Measurements from ENCODE around the gene MRPL58. TPM values are rescaled to one million over a fixed set of nuclear protein-coding genes. Genes with fewer than 3 reads are reported as not detected.
"Not testable (repeated sequence)": the region's sequence is repeated elsewhere in the genome, so short reads cannot be mapped to it uniquely, and the experiment has no call there.

MRPL58 gene
- total and polyA plus RNA-seq, 2 donors: 14.5 to 38.7 TPM

GRCh38 chr17:75034236-75034908 is 21.9 kb downstream of the MRPL58 start:
- peaks cover 3% of the 10 kb centered on the region for H3K36me3 ChIP-seq (ENCODE audit: insufficient read depth)
- under 1% methylated on average over 43 of the region's 43 CpGs for WGBS
- peak overlapping the region; percentile 88 for H3K27ac ChIP-seq (ENCODE audit: low read depth)

GRCh38 chr17:75036643-75037268 is 24.3 kb downstream of the MRPL58 start:
- Histone ChIP-seq H3K27ac (ENCODE audit: low read depth) (no peak overlapping the region), H3K36me3 (ENCODE audit: insufficient read depth) (peaks cover 5% of the 10 kb centered on the region), H3K4me3 (ENCODE audit: low read depth, low read length) (no peak overlapping the region), H3K4me1 (ENCODE audit: insufficient read depth) (no peaks in the 10 kb centered on the region)
- no peak for DNase-seq (ENCODE audit: extremely low spot score)
- WGBS: 57% methylated on average over 27 of the region's 27 CpGs

More at GRCh38 chr17:75034236-75034908, 21.9 kb downstream of the MRPL58 start:
- Histone ChIP-seq H3K4me1 (ENCODE audit: insufficient read depth) (no peaks in the 10 kb centered on the region), H3K4me3 (ENCODE audit: low read depth, low read length) (peak overlapping the region; percentile 57)
- peak; percentile 78 for DNase-seq (ENCODE audit: extremely low spot score)

DNA sequence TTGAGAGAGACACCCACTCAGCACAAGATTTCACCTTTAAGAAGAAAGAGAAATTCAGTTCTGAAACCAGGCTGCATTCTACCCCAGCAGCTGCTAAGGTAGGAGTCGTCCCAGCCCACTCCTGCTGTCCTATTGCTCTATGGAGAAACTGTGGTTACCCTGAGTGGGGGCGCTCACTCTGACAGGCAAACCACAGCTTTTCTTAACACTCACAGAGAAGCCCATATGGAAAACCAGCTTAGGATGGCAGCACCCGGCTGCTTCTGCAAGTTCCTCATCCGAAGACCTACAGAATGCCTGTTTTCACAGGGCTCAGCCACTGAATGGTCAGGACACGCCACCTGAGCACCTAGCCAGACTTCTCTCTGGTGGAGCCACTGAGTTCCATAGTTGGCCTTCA is 26.8 kb downstream of the MRPL58 start:
- no peak overlapping the region for H3K27ac ChIP-seq (ENCODE audit: low read depth)
- H3K4me3 ChIP-seq (ENCODE audit: low read depth, low read length): no peak overlapping the region
- H3K4me1 ChIP-seq (ENCODE audit: insufficient read depth): no peaks in the 10 kb centered on the region
- peaks cover 5% of the 10 kb centered on the region for H3K36me3 ChIP-seq (ENCODE audit: insufficient read depth)
- no peak for DNase-seq (ENCODE audit: extremely low spot score)
- 94% methylated on average over 5 of the region's 5 CpGs for WGBS

GRCh38 chr17:75041656-75042280 is 29.3 kb downstream of the MRPL58 start:
- Histone ChIP-seq H3K27ac (ENCODE audit: low read depth) (no peak overlapping the region), H3K4me1 (ENCODE audit: insufficient read depth) (no peaks in the 10 kb centered on the region), H3K4me3 (ENCODE audit: low read depth, low read length) (no peak overlapping the region), H3K36me3 (ENCODE audit: insufficient read depth) (peaks cover 5% of the 10 kb centered on the region)
- DNase-seq (ENCODE audit: extremely low spot score): no peak
- WGBS: 79% methylated on average over 12 of the region's 12 CpGs

- H3K36me3 ChIP-seq (ENCODE audit: insufficient read depth); H3K4me3 ChIP-seq (ENCODE audit: low read depth, low read length); DNase-seq (ENCODE audit: extremely low spot score); H3K4me1 ChIP-seq (ENCODE audit: insufficient read depth); H3K27ac ChIP-seq (ENCODE audit: low read depth): not testable (repeated sequence)
- 57% methylated on average over 5 of the region's 5 CpGs for WGBS
These were observed 31.3 kb downstream of the MRPL58 start for GRCh38 chr17:75043789-75044188.

GRCh38 chr17:75044716-75045115 is 32.2 kb downstream of the MRPL58 start:
- Histone ChIP-seq H3K4me1 (ENCODE audit: insufficient read depth) (no peaks in the 10 kb centered on the region), H3K27ac (ENCODE audit: low read depth) (no peak overlapping the region), H3K36me3 (ENCODE audit: insufficient read depth) (peaks cover 3% of the 10 kb centered on the region), H3K4me3 (ENCODE audit: low read depth, low read length) (no peak overlapping the region)
- WGBS: 69% methylated on average over 7 of the region's 7 CpGs
- no peak for DNase-seq (ENCODE audit: extremely low spot score)

- DNase-seq (ENCODE audit: extremely low spot score); H3K27ac ChIP-seq (ENCODE audit: low read depth); H3K36me3 ChIP-seq (ENCODE audit: insufficient read depth); H3K4me1 ChIP-seq (ENCODE audit: insufficient read depth): not testable (repeated sequence)
- peak overlapping the region; percentile 95 for H3K4me3 ChIP-seq (ENCODE audit: low read depth, low read length)
- 11% methylated on average over 25 of the region's 25 CpGs for WGBS
These were observed 33.5 kb downstream of the MRPL58 start for GRCh38 chr17:75045946-75046406.

GRCh38 chr17:75046407-75047289 is 34.2 kb downstream of the MRPL58 start, which contains the start of the genes ATP5PD and KCTD2:
Gene ATP5PD (minus strand): TSS chr17:75046969. CDS start chr17:75042650, 4,319 bp downstream.
Gene KCTD2 (plus strand): TSS chr17:75047225. CDS start chr17:75047251, 26 bp downstream.
- no peaks in the 10 kb centered on the region for H3K4me1 ChIP-seq (ENCODE audit: insufficient read depth)
- WGBS: under 1% methylated on average over 72 of the region's 72 CpGs
- peak within 1 kb of the TSS; percentile 95 for H3K4me3 ChIP-seq (ENCODE audit: low read depth, low read length)

DNA sequence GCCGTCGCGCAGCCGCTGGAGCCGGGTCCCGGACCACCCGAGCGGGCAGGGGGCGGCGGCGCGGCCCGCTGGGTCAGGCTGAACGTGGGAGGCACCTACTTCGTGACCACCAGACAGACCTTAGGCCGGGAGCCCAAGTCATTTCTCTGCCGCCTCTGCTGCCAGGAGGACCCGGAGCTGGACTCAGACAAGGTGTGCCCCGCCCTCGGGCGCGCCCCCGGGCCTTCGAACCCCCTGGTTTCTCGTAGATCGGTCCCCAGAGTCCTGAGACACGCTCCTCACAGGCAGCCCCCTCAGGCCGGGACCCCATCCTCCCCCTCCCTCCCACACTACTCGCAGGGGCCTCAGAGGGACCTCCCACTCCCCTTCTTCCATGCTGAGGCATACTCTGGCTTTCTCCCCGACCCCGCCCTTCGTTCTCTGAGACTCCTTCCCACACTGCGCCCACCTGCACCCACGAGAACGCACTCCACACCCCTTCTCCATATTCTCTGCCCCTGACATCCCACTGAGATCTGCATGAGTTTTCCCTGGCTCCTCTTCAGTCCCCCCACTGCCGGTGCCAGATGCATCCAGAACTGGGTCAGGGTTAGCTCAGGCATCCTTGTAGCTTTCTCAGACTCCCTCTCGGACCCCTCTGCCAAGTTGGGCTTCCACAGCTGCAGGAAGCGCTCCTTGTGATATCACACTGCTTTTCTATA is 35.1 kb downstream of the MRPL58 start:
- H3K4me1 ChIP-seq (ENCODE audit: insufficient read depth): no peaks in the 10 kb centered on the region
- DNase-seq (ENCODE audit: extremely low spot score): no peak
- peak overlapping the region; percentile 68 for H3K27ac ChIP-seq (ENCODE audit: low read depth)
- peak overlapping the region; percentile 95 for H3K4me3 ChIP-seq (ENCODE audit: low read depth, low read length)
- peaks cover 2% of the 10 kb centered on the region for H3K36me3 ChIP-seq (ENCODE audit: insufficient read depth)
- WGBS: under 1% methylated on average over 38 of the region's 38 CpGs

More at GRCh38 chr17:75046407-75047289, 34.2 kb downstream of the MRPL58 start, which contains the start of the genes ATP5PD and KCTD2:
- peak within 1 kb of the TSS; percentile 91 for H3K27ac ChIP-seq (ENCODE audit: low read depth)
- H3K36me3 ChIP-seq (ENCODE audit: insufficient read depth): peaks cover 2% of the 10 kb centered on the region
- DNase-seq (ENCODE audit: extremely low spot score): peak; percentile 89

- Histone ChIP-seq H3K27ac (ENCODE audit: low read depth) (no peak overlapping the region), H3K4me1 (ENCODE audit: insufficient read depth) (no peaks in the 10 kb centered on the region), H3K36me3 (ENCODE audit: insufficient read depth) (peaks cover 2% of the 10 kb centered on the region), H3K4me3 (ENCODE audit: low read depth, low read length) (peak overlapping the region; percentile 95)
- DNase-seq (ENCODE audit: extremely low spot score): no peak
- 23% methylated on average over 5 of the region's 5 CpGs for WGBS
These were observed 35.9 kb downstream of the MRPL58 start for GRCh38 chr17:75048249-75048878.

DNA sequence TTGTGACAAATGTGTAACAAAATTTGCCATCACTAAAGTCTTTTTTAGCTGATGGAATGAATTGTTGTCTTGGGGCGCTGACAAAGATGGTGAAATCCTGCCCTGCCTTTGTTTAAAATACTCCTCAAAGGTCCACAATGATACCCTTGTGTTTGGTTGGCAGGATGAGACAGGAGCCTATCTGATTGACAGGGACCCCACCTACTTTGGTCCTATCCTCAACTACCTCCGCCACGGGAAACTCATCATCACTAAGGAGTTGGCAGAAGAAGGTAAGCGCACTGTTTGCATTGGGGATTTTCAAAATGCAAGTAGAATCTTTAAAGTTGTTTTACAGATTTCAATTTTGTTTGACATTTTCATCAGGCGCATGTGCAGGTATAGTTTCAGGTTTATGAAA is 36.6 kb downstream of the MRPL58 start:
- Histone ChIP-seq H3K36me3 (ENCODE audit: insufficient read depth) (peaks cover 2% of the 10 kb centered on the region), H3K4me3 (ENCODE audit: low read depth, low read length) (no peak overlapping the region), H3K27ac (ENCODE audit: low read depth) (no peak overlapping the region), H3K4me1 (ENCODE audit: insufficient read depth) (no peaks in the 10 kb centered on the region)
- no peak for DNase-seq (ENCODE audit: extremely low spot score)
- WGBS: 80% methylated on average over 5 of the region's 5 CpGs

DNA sequence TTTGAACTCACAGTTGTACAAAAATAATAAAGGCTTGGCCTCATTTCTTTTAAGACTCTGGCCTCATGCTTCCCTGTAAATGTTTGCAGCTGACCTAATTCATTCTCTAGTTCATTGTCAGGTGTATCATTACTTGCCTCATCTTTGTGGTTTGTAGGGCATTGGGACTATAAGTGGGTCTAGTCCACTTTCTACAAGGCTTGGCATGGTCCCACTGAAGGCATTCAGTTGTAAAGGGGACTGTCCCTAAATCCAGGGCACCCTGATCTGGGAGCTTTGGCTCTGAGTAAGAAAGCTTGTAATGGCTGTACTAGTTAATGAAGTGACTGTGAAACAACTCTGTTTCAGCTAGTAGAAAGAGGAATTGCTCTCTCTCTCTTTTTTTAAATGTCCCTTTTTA is 37.2 kb downstream of the MRPL58 start:
- no peak overlapping the region for H3K27ac ChIP-seq (ENCODE audit: low read depth)
- no peak for DNase-seq (ENCODE audit: extremely low spot score)
- H3K4me3 ChIP-seq (ENCODE audit: low read depth, low read length): no peak overlapping the region
- H3K36me3 ChIP-seq (ENCODE audit: insufficient read depth): peaks cover 2% of the 10 kb centered on the region
- H3K4me1 ChIP-seq (ENCODE audit: insufficient read depth): no peaks in the 10 kb centered on the region

Data from urinary bladder (tissue), 4 donors.